K562 (cell line): ENCODE measurements around the gene PARP4. TPM values are rescaled to one million over a fixed set of nuclear protein-coding genes. Genes with fewer than 3 reads are reported as not detected.

Experiments used
- ATAC-seq: fragments of 200-7000 bp; cut with Tn5 transposase; 3 replicates; pipeline ENCODE4 v1.9.1; 2020; ENCODE audit warnings: moderate library complexity
- BruUV-seq: library from RNA; stranded (reverse); fragments of 400-500 nt; replicated peaks from 2 replicates; lab custom pipeline; 2021; lab: Mats Ljungman, UMichigan
- CTCF ChIA-PET: fragments of 300-600 bp; formaldehyde crosslinking; extraction: SDS; loops from one replicate; lab custom pipeline; 2021; ENCODE audit warnings: low intra/inter-chr PET ratio; lab: Yijun Ruan, JAX
- POLR2A ChIA-PET: fragments of 300-600, 350-650 bp; sonication (Branson Sonifier 250); formaldehyde crosslinking; extraction: SDS; loops from one replicate; lab custom pipeline; 2021; ENCODE audit warnings: antibody characterized with exemption, inconsistent platforms; lab: Yijun Ruan, JAX
- DNase-seq, 4 experiments: peaks; one replicate each; pipeline versions ENCODE4 v3.0.0 to v3.0.0-alpha.2; 2011 to 2018; ENCODE audit warnings: low spot score in 3 of 4, mixed read lengths in 3 of 4; ENCODE audit errors: extremely low read depth in 1 of 4
- FAIRE-seq: peaks from 2 replicates; lab custom pipeline; 2011; peaks lifted over from hg19 to GRCh38; lab: Jason Lieb, UNC
- H2AFZ ChIP-seq: 2 replicates; pipeline ENCODE4 v1.6.0; 2011; ENCODE audit warnings: low read depth, low read length, control low read depth, inconsistent platforms
- H3K27ac ChIP-seq: fragments of 200-600 bp; 3 replicates; pipeline ENCODE4 v1.8.0; 2011; ENCODE audit warnings: low read depth, mild to moderate bottlenecking, control low read depth, inconsistent platforms, low read length, moderate library complexity, mixed read lengths; ENCODE audit errors: extremely low read depth
- H3K27me3 ChIP-seq, 2 experiments: fragments of 300-600 bp in 1 of 2; 2 replicates in 1 of 2; 3 replicates in 1 of 2; pipeline versions ENCODE4 v1.6.0 to v1.8.0; 2011; ENCODE audit warnings: inconsistent platforms in 2 of 2, low read length in 2 of 2, mild to moderate bottlenecking in 1 of 2, mixed read lengths in 1 of 2, moderate library complexity in 1 of 2; ENCODE audit not compliant: control insufficient read depth in 2 of 2, insufficient read depth in 2 of 2
- H3K36me3 ChIP-seq: fragments of 300-600 bp; 3 replicates; pipeline ENCODE4 v1.8.0; 2011; ENCODE audit warnings: mild to moderate bottlenecking, low read length, inconsistent platforms; ENCODE audit not compliant: control insufficient read depth, insufficient read depth
- H3K4me1 ChIP-seq, 2 experiments: fragments of 200-600 bp in 1 of 2; replicated peaks in 1 of 2; 2 replicates in 1 of 2; 3 replicates in 1 of 2; pipeline versions ENCODE4 v1.5.1 to v1.8.0; 2011; ENCODE audit warnings: inconsistent platforms in 2 of 2, low read length in 2 of 2, mild to moderate bottlenecking in 1 of 2, mixed read lengths in 1 of 2, moderate library complexity in 1 of 2; ENCODE audit not compliant: control insufficient read depth in 2 of 2, insufficient read depth in 2 of 2
- H3K4me2 ChIP-seq: 2 replicates; pipeline ENCODE4 v1.6.1; 2011; ENCODE audit warnings: low read length, control low read depth, inconsistent platforms, mixed read lengths; ENCODE audit not compliant: insufficient read depth
- H3K4me3 ChIP-seq: fragments of 200-600 bp; sonication (generic), shearing (Covaris generic); 2 replicates; pipeline ENCODE4 v1.5.1; 2016; ENCODE audit warnings: control low read depth, inconsistent platforms
- H3K79me2 ChIP-seq: fragments of 200-600 bp; 3 replicates; pipeline ENCODE4 v1.8.0; 2011; ENCODE audit warnings: low read length, inconsistent platforms; ENCODE audit not compliant: control insufficient read depth, insufficient read depth
- H3K9ac ChIP-seq, 2 experiments: 2 replicates each; pipeline versions ENCODE4 v1.6.0 to v1.6.1; 2011; ENCODE audit warnings: low read depth in 2 of 2, low read length in 2 of 2, control low read depth in 1 of 2, inconsistent platforms in 1 of 2, mild to moderate bottlenecking in 1 of 2, mixed read lengths in 1 of 2; ENCODE audit not compliant: insufficient read depth in 1 of 2
- H3K9me1 ChIP-seq: one replicate; pipeline ENCODE4 v1.6.0; 2011; ENCODE audit warnings: inconsistent platforms, mild to moderate bottlenecking, low read length, moderate library complexity; ENCODE audit not compliant: control insufficient read depth, insufficient read depth
- H3K9me3 ChIP-seq: replicated peaks from 2 replicates; pipeline ENCODE4 v1.5.1; 2011; ENCODE audit warnings: low read depth, low read length, inconsistent platforms; ENCODE audit not compliant: control insufficient read depth, insufficient read depth
- H4K20me1 ChIP-seq: replicated peaks from 2 replicates; pipeline ENCODE4 v1.6.1; 2011; ENCODE audit warnings: low read length, inconsistent platforms, mixed read lengths; ENCODE audit not compliant: control insufficient read depth, insufficient read depth
- CC2D1A ChIP-seq: fragments of 450-650 bp; IDR thresholded peaks from 2 replicates; pipeline ENCODE4 v1.6.1; 2017; ENCODE audit warnings: mild to moderate bottlenecking
- CHCHD3 ChIP-seq: fragments of 250-450 bp; sonication (Bioruptor Pico); IDR thresholded peaks from 2 replicates; pipeline ENCODE4 v2.1.2; 2022; ENCODE audit warnings: mild to moderate bottlenecking
- CHD1 ChIP-seq: fragments of 200-600 bp; sonication (generic); IDR thresholded peaks from one replicate; pipeline ENCODE4 v1.6.1; 2012; ENCODE audit warnings: mild to moderate bottlenecking, moderate library complexity, low read length, inconsistent platforms
- E2F1 ChIP-seq: sonication (generic); formaldehyde crosslinking; IDR thresholded peaks from 2 replicates; pipeline ENCODE4 v1.8.1; 2023; ENCODE audit warnings: mild to moderate bottlenecking, missing genetic modification reagents, moderate library complexity
- ETV6 ChIP-seq, 3 experiments: fragments of 150-350 bp in 1 of 3; sonication (generic) in 1 of 3; formaldehyde crosslinking in 1 of 3; IDR thresholded peaks; 2 replicates each; pipeline versions ENCODE4 v1.6.1 to v1.8.0; 2014 to 2022; ENCODE audit warnings: borderline replicate concordance in 2 of 3, low read depth in 2 of 3, antibody characterized with exemption in 1 of 3, low read length in 1 of 3, mild to moderate bottlenecking in 1 of 3, missing genetic modification reagents in 1 of 3
- MAFK ChIP-seq: IDR thresholded peaks from 2 replicates; pipeline ENCODE4 v1.6.1; 2011; ENCODE audit warnings: low read length, improper control_type of control experiment
- NCOA2 ChIP-seq, 2 experiments: fragments of 450-650 bp; IDR thresholded peaks; 2 replicates each; pipeline ENCODE4 v1.6.1; 2018; ENCODE audit warnings: mild to moderate bottlenecking in 2 of 2, moderate library complexity in 1 of 2; ENCODE audit not compliant: partially characterized antibody in 2 of 2
- NFRKB ChIP-seq: fragments of 450-650 bp; IDR thresholded peaks from 2 replicates; pipeline ENCODE4 v1.6.1; 2016; ENCODE audit warnings: low read depth
- POLR2B ChIP-seq: fragments of 450-650 bp; IDR thresholded peaks from 2 replicates; pipeline ENCODE4 v1.6.1; 2018; ENCODE audit warnings: low read depth; ENCODE audit not compliant: partially characterized antibody
- RAD51 ChIP-seq: fragments of 450-650 bp; IDR thresholded peaks from 2 replicates; pipeline ENCODE4 v1.7.1; 2016; ENCODE audit warnings: low read depth, mild to moderate bottlenecking, borderline replicate concordance
- SMARCE1 ChIP-seq: fragments of 450-650 bp; IDR thresholded peaks from 2 replicates; pipeline ENCODE4 v1.7.1; 2016; ENCODE audit warnings: mild to moderate bottlenecking
- SRSF1 ChIP-seq: fragments of 200-400 bp; formaldehyde crosslinking; IDR thresholded peaks from 2 replicates; pipeline ENCODE4 v1.6.1; 2017; ENCODE audit warnings: mild to moderate bottlenecking, low read depth, low read length, moderate library complexity
- TSC22D4 ChIP-seq: fragments of 450-650 bp; IDR thresholded peaks from 2 replicates; pipeline ENCODE4 v1.6.1; 2016; ENCODE audit warnings: missing genetic modification characterization, missing biosample characterization, control low read depth
- VEZF1 ChIP-seq: fragments of 200-800 bp; sonication (Bioruptor generic); IDR thresholded peaks from 2 replicates; pipeline ENCODE4 v1.6.1; 2017; ENCODE audit warnings: missing genetic modification characterization, missing compliant biosample characterization
- ZNF324 ChIP-seq: fragments of 250-450 bp; sonication (Bioruptor Pico); IDR thresholded peaks from 2 replicates; pipeline ENCODE4 v1.4.0; 2020; ENCODE audit warnings: mild to moderate bottlenecking
- ZNF780A ChIP-seq: fragments of 250-450 bp; sonication (Bioruptor Pico); IDR thresholded peaks from 2 replicates; pipeline ENCODE4 v1.5.0; 2021; ENCODE audit warnings: mild to moderate bottlenecking
- WGBS: fragments of 100-300 bp; shearing (Covaris generic); methylation state at CpG from one replicate; pipeline ENCODE4 v1.1.6; 2016; ENCODE audit warnings: low coverage, mixed read lengths; ENCODE audit not compliant: insufficient coverage; ENCODE audit errors: missing lambda C conversion rate; 5-methylcytosine and 5-hydroxymethylcytosine counted together
- in situ Hi-C: fragments of 300-500 bp; cut with MboI; formaldehyde crosslinking; loops from 4 replicates; pipeline ENCODE4 v1.15.0; 2018; ENCODE audit warnings: inconsistent platforms, mixed read lengths
- intact Hi-C: fragments of 100-400 bp; cut with micrococcal nuclease; formaldehyde crosslinking; loops from 2 replicates; pipeline ENCODE4 v1.14.2; 2022
- polyA plus RNA-seq, 8 experiments: library from polyadenylated mRNA; depleted of rRNA in 4 of 8; stranded (reverse) in 5 of 8; unstranded in 3 of 8; fragments of >200 nt; fragmentation: Nextera tagmentation in 2 of 8; fragmentation: Illumina TruSeq in 1 of 8; extraction: Ambion mirVana in 2 of 8; extraction: Trizol in 1 of 8; gene quantifications; 2 replicates each; pipeline versions ENCODE4 v1.2.1 to v1.2.3, GENCODE V29; 2011 to 2014; ENCODE audit warnings: inconsistent platforms in 1 of 8, missing spikeins in 1 of 8
- total RNA-seq, 7 experiments: library from RNA; depleted of rRNA in 6 of 7; stranded (reverse); fragments of >200 nt in 6 of 7; fragmentation: Illumina TruSeq in 2 of 7; extraction: Trizol in 2 of 7; gene quantifications; 2 replicates each; pipeline versions ENCODE4 v1.2.1 to v1.2.3, GENCODE V29; 2011 to 2021; ENCODE audit warnings: low replicate concordance in 1 of 7

Gene PARP4
- total and polyA plus RNA-seq, 9 of the 15 experiments (the other 6 are each of a cell fraction or from before 2014, with no cell fraction given) = 6.3 to 26.3 (median 18.8) TPM

- Histone ChIP-seq H3K27ac (no peak overlapping the region), H3K79me2 (no peaks in the 10 kb centered on the region), H4K20me1 (no peaks in the 10 kb centered on the region), H3K4me1 (no peaks in the 10 kb centered on the region), H3K4me3 (no peak overlapping the region), H3K9me3 (no peaks in the 10 kb centered on the region), H3K4me2 (no peak overlapping the region), H3K9me1 (no peaks in the 10 kb centered on the region), H3K9ac (no peak overlapping the region), H3K27me3 (no peaks in the 10 kb centered on the region), H3K36me3 (peaks cover 17% of the 10 kb centered on the region; the same call in 1 of the 3 replicates), H2AFZ (no peak overlapping the region)
- ATAC-seq (no peak), FAIRE-seq (no peak), DNase-seq (no peak)
- 62% methylated on average over 5 of the region's 6 CpGs for WGBS
- no TSS peak for BruUV-seq
- TF ChIP-seq RAD51 = no peak
- no peak for TF ChIP-seq TSC22D4 (tag)
- TF ChIP-seq ZNF324 = no peak
- TF ChIP-seq E2F1 (CRISPR knock-in tag) = no peak
- in situ Hi-C loops (no loop called here), intact Hi-C loops (no loop called here)
- POLR2A ChIA-PET = no interaction called here
- CTCF ChIA-PET = no interaction called here
Observed at GRCh38 chr13:24460256-24460655, 52.3 kb downstream of the PARP4 start.

- H3K27me3 ChIP-seq = no peaks in the 10 kb centered on the region
- H3K9me1 ChIP-seq = no peaks in the 10 kb centered on the region
- no peak for ATAC-seq
- in situ Hi-C loops = no loop called here
- no TSS peak for BruUV-seq
- intact Hi-C loops = no loop called here
- H3K27ac ChIP-seq = no peak overlapping the region
- no peak overlapping the region for H3K4me2 ChIP-seq
- H3K36me3 ChIP-seq = peaks cover 22% of the 10 kb centered on the region; the same call in 1 of the 3 replicates
- POLR2A ChIA-PET = no interaction called here
- CTCF ChIA-PET = no interaction called here
- 100% methylated on average over 3 of the region's 3 CpGs for WGBS
- no peak for DNase-seq
- FAIRE-seq = no peak
- H3K79me2 ChIP-seq = no peaks in the 10 kb centered on the region
- H3K4me1 ChIP-seq = no peaks in the 10 kb centered on the region
- no peak overlapping the region for H3K4me3 ChIP-seq
- no peaks in the 10 kb centered on the region for H4K20me1 ChIP-seq
- no peak overlapping the region for H3K9ac ChIP-seq
- no peak overlapping the region for H2AFZ ChIP-seq
- H3K9me3 ChIP-seq = no peaks in the 10 kb centered on the region
- TF ChIP-seq NCOA2 (IDR thresholded peaks at IDR 0.05; ENCODE audit: partially characterized antibody in 2 of 2) (no peak), NFRKB (no peak), ZNF780A (CRISPR knock-in tag) (no peak), MAFK (no peak), VEZF1 (no peak), CC2D1A (no peak), ETV6 (IDR thresholded peaks at IDR 0.05; ENCODE audit: borderline replicate concordance in 1 of 2, low read depth in 2 of 2, low read length in 1 of 2) (no peak), ETV6 (CRISPR knock-in tag; IDR thresholded peaks at IDR 0.05; ENCODE audit: borderline replicate concordance) (no peak), CHCHD3 (no peak), POLR2B (no peak), SRSF1 (no peak), SMARCE1 (no peak), CHD1 (no peak)
Observed at GRCh38 chr13:24459726-24460125, 52.9 kb downstream of the PARP4 start.
